ENCODE results near the gene MTTP. TPM values are rescaled to one million over a fixed set of nuclear protein-coding genes. Genes with fewer than 3 reads are reported as not detected.

The MTTP gene
- total RNA-seq, 1 experiment from 2014 or later: 0.77 TPM

DNA sequence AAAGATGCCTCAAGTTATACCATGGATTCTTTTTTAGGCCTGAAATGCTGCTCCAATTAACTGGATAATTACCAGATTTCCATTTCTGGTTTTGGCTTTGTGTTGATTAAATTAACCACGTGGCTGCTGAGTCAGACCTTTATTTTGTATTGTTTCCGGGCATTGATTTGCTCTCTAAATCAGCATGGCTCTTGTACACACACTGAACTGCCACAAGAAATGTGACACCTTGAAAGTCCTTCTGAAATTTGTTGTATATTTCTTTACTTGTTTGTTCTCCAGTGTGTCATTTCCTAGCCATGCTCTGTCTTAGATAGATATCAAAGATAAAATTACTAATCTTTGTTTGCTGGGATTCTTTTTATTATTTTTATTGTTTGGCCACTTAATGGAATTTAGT lies 11.7 kb downstream of the MTTP start:
- TF ChIP-seq, protein P1, sequence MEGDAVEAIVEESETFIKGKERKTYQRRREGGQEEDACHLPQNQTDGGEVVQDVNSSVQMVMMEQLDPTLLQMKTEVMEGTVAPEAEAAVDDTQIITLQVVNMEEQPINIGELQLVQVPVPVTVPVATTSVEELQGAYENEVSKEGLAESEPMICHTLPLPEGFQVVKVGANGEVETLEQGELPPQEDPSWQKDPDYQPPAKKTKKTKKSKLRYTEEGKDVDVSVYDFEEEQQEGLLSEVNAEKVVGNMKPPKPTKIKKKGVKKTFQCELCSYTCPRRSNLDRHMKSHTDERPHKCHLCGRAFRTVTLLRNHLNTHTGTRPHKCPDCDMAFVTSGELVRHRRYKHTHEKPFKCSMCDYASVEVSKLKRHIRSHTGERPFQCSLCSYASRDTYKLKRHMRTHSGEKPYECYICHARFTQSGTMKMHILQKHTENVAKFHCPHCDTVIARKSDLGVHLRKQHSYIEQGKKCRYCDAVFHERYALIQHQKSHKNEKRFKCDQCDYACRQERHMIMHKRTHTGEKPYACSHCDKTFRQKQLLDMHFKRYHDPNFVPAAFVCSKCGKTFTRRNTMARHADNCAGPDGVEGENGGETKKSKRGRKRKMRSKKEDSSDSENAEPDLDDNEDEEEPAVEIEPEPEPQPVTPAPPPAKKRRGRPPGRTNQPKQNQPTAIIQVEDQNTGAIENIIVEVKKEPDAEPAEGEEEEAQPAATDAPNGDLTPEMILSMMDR (IDR thresholded peaks at IDR 0.05; ENCODE audit: insufficient read depth in 1 of 2, low read depth in 1 of 2, low read length in 1 of 2, severe bottlenecking in 1 of 2, unreplicated experiment in 1 of 2): no peak
- ChIA-PET CTCF (no interaction called here), POLR2A (no interaction called here)
- Histone ChIP-seq H3K4me3 (ENCODE audit: low read depth, low read length) (no peak overlapping the region), H3K4me1 (no peaks in the 10 kb centered on the region), H3K27me3 (replicated peaks; ENCODE audit: control insufficient read depth, insufficient read depth, low read length) (no peaks in the 10 kb centered on the region), H3K9me3 (no peaks in the 10 kb centered on the region), H3K36me3 (ENCODE audit: control insufficient read depth, insufficient read depth, low read length) (no peaks in the 10 kb centered on the region)
- no peaks in the 10 kb centered on the region for H3K27me3 Mint-ChIP-seq (ENCODE audit: insufficient read depth, unreplicated experiment)
- intact Hi-C loops (cut with micrococcal nuclease; ENCODE audit: unreplicated experiment): no loop called here
- H3K4me3 Mint-ChIP-seq (ENCODE audit: unreplicated experiment): no peak overlapping the region
- no peaks in the 10 kb centered on the region for H3K4me1 Mint-ChIP-seq (ENCODE audit: low read depth, unreplicated experiment)
- BruUV-seq (replicated peaks): no TSS peak
- H3K27ac Mint-ChIP-seq (ENCODE audit: unreplicated experiment): no peak overlapping the region
- no peaks in the 10 kb centered on the region for H3K9me3 Mint-ChIP-seq (ENCODE audit: unreplicated experiment)
- DNase-seq: no peak
- no peaks in the 10 kb centered on the region for H3K36me3 Mint-ChIP-seq (ENCODE audit: insufficient read depth, unreplicated experiment)

DNA sequence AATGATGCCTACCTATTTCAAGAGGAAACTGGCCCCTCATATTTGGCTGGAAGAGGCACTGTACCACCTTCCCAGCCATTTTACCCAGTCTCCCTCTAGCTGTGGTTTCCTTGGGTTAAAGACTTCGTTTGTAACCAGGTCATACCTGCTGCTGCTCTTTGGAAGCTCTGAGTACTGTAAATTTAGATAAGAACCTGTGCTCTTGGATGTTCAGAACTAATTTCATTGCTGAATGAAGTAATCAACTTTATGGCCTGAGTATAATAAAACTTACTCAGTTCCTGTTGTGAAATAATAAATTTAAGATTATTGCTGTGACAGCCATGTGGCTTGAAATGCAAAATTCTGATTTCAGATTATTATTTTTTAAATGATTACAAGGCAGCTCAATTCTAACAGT lies 12.2 kb downstream of the MTTP start:
- POLR2A ChIA-PET: no interaction called here
- Histone ChIP-seq H3K9me3 (no peaks in the 10 kb centered on the region), H3K4me3 (ENCODE audit: low read depth, low read length) (no peak overlapping the region), H3K36me3 (ENCODE audit: control insufficient read depth, insufficient read depth, low read length) (no peaks in the 10 kb centered on the region), H3K4me1 (no peaks in the 10 kb centered on the region), H3K27me3 (replicated peaks; ENCODE audit: control insufficient read depth, insufficient read depth, low read length) (no peaks in the 10 kb centered on the region)
- TF ChIP-seq, protein P1 (IDR thresholded peaks at IDR 0.05; ENCODE audit: insufficient read depth in 1 of 2, low read depth in 1 of 2, low read length in 1 of 2, severe bottlenecking in 1 of 2, unreplicated experiment in 1 of 2): no peak
- H3K4me3 Mint-ChIP-seq (ENCODE audit: unreplicated experiment): no peak overlapping the region
- intact Hi-C loops (cut with micrococcal nuclease; ENCODE audit: unreplicated experiment): no loop called here
- DNase-seq: no peak
- no peaks in the 10 kb centered on the region for H3K4me1 Mint-ChIP-seq (ENCODE audit: low read depth, unreplicated experiment)
- CTCF ChIA-PET: no interaction called here
- H3K9me3 Mint-ChIP-seq (ENCODE audit: unreplicated experiment): no peaks in the 10 kb centered on the region
- BruUV-seq (replicated peaks): no TSS peak
- H3K27me3 Mint-ChIP-seq (ENCODE audit: insufficient read depth, unreplicated experiment): no peaks in the 10 kb centered on the region
- H3K27ac Mint-ChIP-seq (ENCODE audit: unreplicated experiment): no peak overlapping the region
- no peaks in the 10 kb centered on the region for H3K36me3 Mint-ChIP-seq (ENCODE audit: insufficient read depth, unreplicated experiment)

DNA sequence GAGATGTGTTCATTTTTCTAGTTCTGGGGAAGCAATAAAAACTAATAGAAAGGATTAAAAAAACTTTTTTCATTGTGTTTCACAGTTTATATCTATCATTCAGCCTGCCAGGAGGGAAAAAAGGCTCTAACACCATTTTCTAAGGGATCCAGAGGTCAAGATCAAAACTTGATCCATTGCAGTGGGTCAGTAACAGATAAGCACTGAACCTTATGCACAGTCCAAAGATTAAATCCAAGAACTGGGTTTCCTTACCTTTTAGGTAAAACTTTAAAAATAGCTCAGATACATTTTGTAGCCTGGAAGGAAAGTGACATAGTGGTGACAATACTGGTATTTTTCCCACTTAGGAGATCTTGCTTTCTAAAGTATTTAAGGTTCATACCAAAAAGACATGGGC lies 12.7 kb downstream of the MTTP start:
- Histone ChIP-seq H3K4me1 (no peaks in the 10 kb centered on the region), H3K4me3 (ENCODE audit: low read depth, low read length) (no peak overlapping the region), H3K27me3 (replicated peaks; ENCODE audit: control insufficient read depth, insufficient read depth, low read length) (no peaks in the 10 kb centered on the region), H3K9me3 (no peaks in the 10 kb centered on the region), H3K36me3 (ENCODE audit: control insufficient read depth, insufficient read depth, low read length) (no peaks in the 10 kb centered on the region)
- CTCF ChIA-PET: no interaction called here
- Mint-ChIP-seq H3K4me3 (ENCODE audit: unreplicated experiment) (no peak overlapping the region), H3K4me1 (ENCODE audit: low read depth, unreplicated experiment) (no peaks in the 10 kb centered on the region), H3K27me3 (ENCODE audit: insufficient read depth, unreplicated experiment) (no peaks in the 10 kb centered on the region), H3K36me3 (ENCODE audit: insufficient read depth, unreplicated experiment) (no peaks in the 10 kb centered on the region), H3K9me3 (ENCODE audit: unreplicated experiment) (no peaks in the 10 kb centered on the region), H3K27ac (ENCODE audit: unreplicated experiment) (no peak overlapping the region)
- no TSS peak for BruUV-seq (replicated peaks)
- TF ChIP-seq, protein P1 (IDR thresholded peaks at IDR 0.05; ENCODE audit: insufficient read depth in 1 of 2, low read depth in 1 of 2, low read length in 1 of 2, severe bottlenecking in 1 of 2, unreplicated experiment in 1 of 2): no peak
- no peak for DNase-seq
- POLR2A ChIA-PET: no interaction called here
- intact Hi-C loops (cut with micrococcal nuclease; ENCODE audit: unreplicated experiment): no loop called here

Data from Caco-2 (cell line).